Measurements from ENCODE around the gene SP1. TPM values are rescaled to one million over a fixed set of nuclear protein-coding genes. Genes with fewer than 3 reads are reported as not detected.
"Not testable (repeated sequence)": the region's sequence is repeated elsewhere in the genome, so short reads cannot be mapped to it uniquely, and the experiment has no call there.

The SP1 gene
- total RNA-seq, 1 experiment from 2014 or later, result 78.4 TPM

- Histone ChIP-seq H3K27me3 (replicated peaks; ENCODE audit: insufficient read depth, low read depth, low read length, poor library complexity) (no peaks in the 10 kb centered on the region), H3K9me3 (ENCODE audit: low read depth, low read length, poor library complexity, severe bottlenecking) (no peaks in the 10 kb centered on the region), H3K36me3 (ENCODE audit: insufficient read depth, low read length, poor library complexity, severe bottlenecking) (no peaks in the 10 kb centered on the region), H3K4me1 (ENCODE audit: insufficient read depth, low read length, poor library complexity, severe bottlenecking) (no peaks in the 10 kb centered on the region), H3K4me3 (ENCODE audit: low read depth, low read length, poor library complexity, severe bottlenecking) (no peak overlapping the region), H3K27ac (ENCODE audit: low read depth, low read length, poor library complexity, severe bottlenecking) (no peak overlapping the region)
- POLR2A ChIA-PET (ENCODE audit: low non-redundant PET), result interaction anchor here (0.6 kb wide), 1 partner anchor 15 kb away, joined by 4 read pairs; no protein-coding TSS in a partner anchor
- DNase-seq (ENCODE audit: low spot score), result no peak
- intact Hi-C loops (cut with micrococcal nuclease; ENCODE audit: unreplicated experiment), result no loop called here
- TF ChIP-seq EZH2 (IDR thresholded peaks at IDR 0.05; ENCODE audit: borderline replicate concordance, low read depth, low read length, poor library complexity, severe bottlenecking) (no peak), CTCF (conservative IDR thresholded peaks at IDR 0.05; ENCODE audit: low read depth, low read length) (no peak)
- CTCF ChIA-PET, result no interaction called here
- no TSS peak for BruUV-seq (replicated peaks)
Observed at GRCh38 chr12:53428741-53429140, 48.8 kb downstream of the SP1 start.

GRCh38 chr12:53430116-53430515 lies 50.1 kb downstream of the SP1 start:
- H3K27ac ChIP-seq (ENCODE audit: low read depth, low read length, poor library complexity, severe bottlenecking), result no peak overlapping the region
- POLR2A ChIA-PET (ENCODE audit: low non-redundant PET), result no interaction called here
- CTCF ChIA-PET, result no interaction called here
- BruUV-seq (replicated peaks), result no TSS peak
- no peaks in the 10 kb centered on the region for H3K4me1 ChIP-seq (ENCODE audit: insufficient read depth, low read length, poor library complexity, severe bottlenecking)
- no peaks in the 10 kb centered on the region for H3K27me3 ChIP-seq (replicated peaks; ENCODE audit: insufficient read depth, low read depth, low read length, poor library complexity)
- no peaks in the 10 kb centered on the region for H3K9me3 ChIP-seq (ENCODE audit: low read depth, low read length, poor library complexity, severe bottlenecking)
- no peaks in the 10 kb centered on the region for H3K36me3 ChIP-seq (ENCODE audit: insufficient read depth, low read length, poor library complexity, severe bottlenecking)
- DNase-seq (ENCODE audit: low spot score), result no peak
- intact Hi-C loops (cut with micrococcal nuclease; ENCODE audit: unreplicated experiment), result no loop called here
- H3K4me3 ChIP-seq (ENCODE audit: low read depth, low read length, poor library complexity, severe bottlenecking), result no peak overlapping the region
- TF ChIP-seq CTCF (conservative IDR thresholded peaks at IDR 0.05; ENCODE audit: low read depth, low read length) (no peak), EZH2 (IDR thresholded peaks at IDR 0.05; ENCODE audit: borderline replicate concordance, low read depth, low read length, poor library complexity, severe bottlenecking) (no peak)

GRCh38 chr12:53431187-53431586 lies 51.2 kb downstream of the SP1 start:
- intact Hi-C loops (cut with micrococcal nuclease; ENCODE audit: unreplicated experiment), result no loop called here
- H3K9me3 ChIP-seq (ENCODE audit: low read depth, low read length, poor library complexity, severe bottlenecking), result no peaks in the 10 kb centered on the region
- no peak overlapping the region for H3K27ac ChIP-seq (ENCODE audit: low read depth, low read length, poor library complexity, severe bottlenecking)
- H3K27me3 ChIP-seq (replicated peaks; ENCODE audit: insufficient read depth, low read depth, low read length, poor library complexity), result no peaks in the 10 kb centered on the region
- H3K4me1 ChIP-seq (ENCODE audit: insufficient read depth, low read length, poor library complexity, severe bottlenecking), result no peaks in the 10 kb centered on the region
- BruUV-seq (replicated peaks), result no TSS peak
- no peaks in the 10 kb centered on the region for H3K36me3 ChIP-seq (ENCODE audit: insufficient read depth, low read length, poor library complexity, severe bottlenecking)
- no peak overlapping the region for H3K4me3 ChIP-seq (ENCODE audit: low read depth, low read length, poor library complexity, severe bottlenecking)
- DNase-seq (ENCODE audit: low spot score), result no peak
- no peak for TF ChIP-seq CTCF (conservative IDR thresholded peaks at IDR 0.05; ENCODE audit: low read depth, low read length)
- TF ChIP-seq EZH2 (IDR thresholded peaks at IDR 0.05; ENCODE audit: borderline replicate concordance, low read depth, low read length, poor library complexity, severe bottlenecking), result no peak
- ChIA-PET POLR2A (ENCODE audit: low non-redundant PET) (no interaction called here), CTCF (interaction anchor here (1.6 kb wide), 1 partner anchor 10 kb away, joined by 11 read pairs; no protein-coding TSS in a partner anchor)

GRCh38 chr12:53435326-53435725 lies 55.4 kb downstream of the SP1 start:
- DNase-seq (ENCODE audit: low spot score); H3K36me3 ChIP-seq (ENCODE audit: insufficient read depth, low read length, poor library complexity, severe bottlenecking); H3K4me3 ChIP-seq (ENCODE audit: low read depth, low read length, poor library complexity, severe bottlenecking); BruUV-seq (replicated peaks); H3K27me3 ChIP-seq (replicated peaks; ENCODE audit: insufficient read depth, low read depth, low read length, poor library complexity); CTCF ChIA-PET; intact Hi-C loops (cut with micrococcal nuclease; ENCODE audit: unreplicated experiment); H3K9me3 ChIP-seq (ENCODE audit: low read depth, low read length, poor library complexity, severe bottlenecking); H3K27ac ChIP-seq (ENCODE audit: low read depth, low read length, poor library complexity, severe bottlenecking); H3K4me1 ChIP-seq (ENCODE audit: insufficient read depth, low read length, poor library complexity, severe bottlenecking): not testable (repeated sequence)
- POLR2A ChIA-PET (ENCODE audit: low non-redundant PET), result interaction anchor here (0.6 kb wide), 1 partner anchor 230 kb away, joined by 10 read pairs; no protein-coding TSS in a partner anchor

GRCh38 chr12:53439582-53439981 lies 59.6 kb downstream of the SP1 start:
- H3K4me3 ChIP-seq (ENCODE audit: low read depth, low read length, poor library complexity, severe bottlenecking); DNase-seq (ENCODE audit: low spot score); H3K27ac ChIP-seq (ENCODE audit: low read depth, low read length, poor library complexity, severe bottlenecking); CTCF ChIA-PET; H3K4me1 ChIP-seq (ENCODE audit: insufficient read depth, low read length, poor library complexity, severe bottlenecking); H3K27me3 ChIP-seq (replicated peaks; ENCODE audit: insufficient read depth, low read depth, low read length, poor library complexity); H3K36me3 ChIP-seq (ENCODE audit: insufficient read depth, low read length, poor library complexity, severe bottlenecking); H3K9me3 ChIP-seq (ENCODE audit: low read depth, low read length, poor library complexity, severe bottlenecking); intact Hi-C loops (cut with micrococcal nuclease; ENCODE audit: unreplicated experiment); BruUV-seq (replicated peaks); POLR2A ChIA-PET (ENCODE audit: low non-redundant PET): not testable (repeated sequence)

All from A673 (cell line).